HG02981 (cell line): ENCODE results near the gene ANKRD2.

Experiments
- ATAC-seq: cut with Tn5 transposase; IDR thresholded peaks from one replicate; pipeline ENCODE4 v1.9.1; 2021; ENCODE audit warnings: mild to moderate bottlenecking, moderate library complexity; ENCODE audit not compliant: unreplicated experiment

The ANKRD2 gene

DNA sequence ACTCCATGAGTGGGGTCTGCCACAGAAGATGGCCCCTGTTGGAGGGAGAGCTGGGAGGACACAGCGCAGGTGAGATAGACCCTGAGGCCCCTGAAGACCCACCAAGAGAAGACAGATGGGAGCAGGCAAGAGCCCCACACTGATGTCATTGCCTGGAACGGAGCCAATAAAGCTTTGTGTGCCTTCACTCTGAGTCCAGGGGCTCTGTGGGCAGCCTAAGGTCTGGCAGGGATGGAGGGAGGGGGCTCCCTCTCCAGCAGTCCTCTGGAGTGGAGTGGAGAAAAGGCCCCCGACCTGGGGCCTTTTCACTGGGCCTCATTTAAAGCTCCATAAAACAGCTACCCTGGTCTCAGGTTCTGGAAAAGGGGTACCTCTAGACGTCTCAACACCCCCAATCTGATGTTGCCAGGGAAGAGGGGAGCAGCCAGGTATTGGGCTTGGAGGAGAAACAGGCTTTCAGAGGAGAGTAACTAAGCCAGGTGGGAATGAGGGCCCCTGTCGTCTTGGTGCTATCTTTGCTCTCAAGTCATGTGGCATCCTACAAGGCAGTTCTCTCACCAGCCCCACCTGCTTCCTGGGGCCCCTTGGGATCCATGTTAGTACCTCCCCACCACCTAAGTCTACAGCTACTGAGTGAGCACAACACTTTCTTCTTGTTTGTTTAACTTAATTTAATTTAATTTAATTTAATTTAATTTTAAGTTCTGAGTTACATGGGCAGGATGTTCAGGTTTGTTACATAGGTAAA, 18.3 kb downstream of the ANKRD2 start:
- no peak for ATAC-seq

GRCh38 chr10:97593421-97593820, 20.8 kb downstream of the ANKRD2 start:
- no peak for ATAC-seq

GRCh38 chr10:97596101-97597082, 23.8 kb downstream of the ANKRD2 start:
- ATAC-seq: no peak

- no peak for ATAC-seq
These were observed 25.2 kb downstream of the ANKRD2 start for GRCh38 chr10:97597778-97598177.

DNA sequence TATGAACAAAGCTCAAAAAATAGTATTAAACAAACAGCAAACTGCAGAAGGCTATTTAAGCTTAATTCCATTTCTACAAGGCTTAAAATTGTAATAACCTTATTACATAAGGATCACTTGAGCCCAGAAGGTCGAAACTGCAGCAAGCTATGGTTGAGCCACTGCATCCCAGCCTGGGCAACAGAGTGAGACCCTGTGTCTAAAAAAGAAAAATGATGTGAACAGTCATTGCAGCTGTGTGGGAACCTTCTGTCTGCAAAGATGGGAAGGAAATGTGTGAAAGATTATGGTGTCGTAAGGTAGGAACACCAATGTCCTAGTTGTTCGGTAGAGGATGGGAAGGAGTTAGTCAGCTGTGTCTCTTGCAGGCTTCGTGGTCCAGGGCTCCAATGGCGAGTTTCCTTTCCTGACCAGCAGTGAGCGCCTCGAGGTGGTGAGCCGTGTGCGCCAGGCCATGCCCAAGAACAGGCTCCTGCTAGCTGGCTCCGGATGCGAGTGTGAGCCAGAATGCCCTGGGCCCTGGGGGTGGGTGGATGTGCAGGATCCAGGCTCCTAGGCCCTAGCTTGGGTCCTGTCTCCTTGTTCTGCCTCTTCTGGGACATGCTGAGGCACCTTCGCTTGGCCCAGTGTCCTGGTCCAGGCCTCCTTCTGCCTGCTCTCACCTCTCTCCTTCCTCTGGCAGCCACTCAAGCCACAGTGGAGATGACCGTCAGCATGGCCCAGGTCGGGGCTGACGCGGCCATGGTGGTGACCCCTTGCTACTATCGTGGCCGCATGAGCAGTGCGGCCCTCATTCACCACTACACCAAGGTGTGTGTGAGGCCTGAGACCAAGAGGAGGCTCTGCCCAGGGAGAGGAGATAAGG, 26.1 kb downstream of the ANKRD2 start:
- no peak for ATAC-seq

DNA sequence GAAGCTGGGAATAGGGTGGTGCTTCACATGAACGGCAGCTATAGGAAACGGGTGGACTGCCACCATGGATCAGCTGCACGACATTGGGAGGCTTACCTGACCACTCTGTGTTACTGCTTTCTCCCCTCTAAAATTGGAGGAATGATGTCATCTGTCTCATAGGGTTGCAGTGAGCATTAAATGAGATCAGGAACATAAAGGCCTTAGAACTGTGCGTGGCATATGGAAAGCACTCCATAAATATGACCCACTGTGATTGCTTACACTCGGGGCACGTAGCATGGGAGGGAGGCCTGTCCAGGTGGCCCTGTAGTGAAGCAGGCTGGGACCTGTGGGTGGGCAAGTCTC, 26.7 kb downstream of the ANKRD2 start:
- no peak for ATAC-seq

DNA sequence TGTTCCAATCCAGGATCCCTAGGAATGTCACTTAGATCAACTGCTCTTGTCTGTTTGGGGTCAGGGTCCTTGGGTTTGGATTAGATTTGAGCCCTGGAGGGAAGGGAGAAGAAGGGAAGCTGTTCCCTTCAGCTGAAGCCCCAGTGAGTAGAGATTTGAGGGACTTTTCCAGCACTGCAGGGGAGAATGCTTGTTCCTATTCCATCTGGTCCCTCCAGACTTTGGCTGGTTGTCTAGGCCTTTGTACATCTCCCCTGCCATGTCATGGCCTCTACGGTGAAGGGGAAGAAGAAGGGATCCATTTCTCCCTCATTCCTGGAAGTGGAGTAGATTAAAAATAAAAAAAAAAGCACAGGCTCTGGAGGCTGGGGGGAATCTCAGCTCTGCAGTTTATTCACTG, 28.0 kb downstream of the ANKRD2 start:
- no peak for ATAC-seq

GRCh38 chr10:97601268-97602215, 29.0 kb downstream of the ANKRD2 start:
- ATAC-seq: no peak

DNA sequence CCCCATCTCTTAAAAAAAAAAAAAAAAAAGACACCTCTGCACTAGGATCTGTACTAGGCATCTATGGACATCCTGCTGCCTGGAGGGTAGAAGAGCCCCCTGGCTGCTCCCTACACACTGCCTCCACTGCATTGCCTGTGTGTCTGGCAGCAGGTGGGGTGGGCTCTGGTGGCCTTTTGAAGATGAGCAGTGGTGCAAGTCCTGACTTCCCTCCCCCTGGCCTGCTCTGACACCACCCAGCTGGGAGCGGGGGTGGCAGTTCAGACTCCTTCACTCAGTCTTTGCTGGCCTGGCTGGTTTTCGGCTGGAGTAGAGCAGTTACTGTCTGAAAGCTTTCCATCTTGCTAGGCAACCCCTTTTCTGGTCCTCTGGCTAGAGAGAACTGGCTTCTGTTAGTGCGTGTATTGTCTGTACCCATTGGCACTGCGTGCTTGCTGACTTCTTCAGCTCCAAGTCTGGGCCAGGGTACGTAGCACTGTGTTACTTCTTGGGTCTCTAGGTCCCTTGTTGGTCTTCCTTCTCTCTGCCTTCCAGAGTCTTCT, 34.6 kb downstream of the ANKRD2 start:
- ATAC-seq: no peak

DNA sequence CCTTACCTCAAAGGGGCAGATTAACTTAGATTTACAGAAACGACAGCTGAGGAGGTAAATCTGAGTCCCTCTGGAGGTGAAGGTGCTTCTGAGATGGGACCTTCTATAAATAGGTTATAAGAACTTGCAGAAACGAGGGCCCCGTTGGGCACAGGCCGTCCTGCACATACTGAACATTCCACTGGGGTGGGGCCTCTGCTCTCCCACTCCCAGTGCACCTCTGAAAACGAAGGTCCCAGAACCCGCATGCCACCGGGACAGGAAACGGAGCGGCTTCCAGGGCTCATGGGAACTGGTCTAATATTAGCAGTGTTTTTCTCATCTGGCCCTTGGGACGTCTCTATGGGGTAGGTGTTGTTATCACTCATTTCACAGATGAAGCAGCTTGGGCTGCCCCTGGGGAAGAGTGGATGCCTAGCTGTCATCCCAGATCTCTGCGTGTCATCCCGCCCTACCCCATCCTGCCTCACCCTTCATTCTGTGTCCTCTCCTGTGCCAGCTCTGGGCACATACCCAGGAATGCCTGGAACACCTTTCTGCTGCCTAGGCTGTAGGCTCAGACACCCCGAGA, 36.5 kb downstream of the ANKRD2 start:
- ATAC-seq: no peak

DNA sequence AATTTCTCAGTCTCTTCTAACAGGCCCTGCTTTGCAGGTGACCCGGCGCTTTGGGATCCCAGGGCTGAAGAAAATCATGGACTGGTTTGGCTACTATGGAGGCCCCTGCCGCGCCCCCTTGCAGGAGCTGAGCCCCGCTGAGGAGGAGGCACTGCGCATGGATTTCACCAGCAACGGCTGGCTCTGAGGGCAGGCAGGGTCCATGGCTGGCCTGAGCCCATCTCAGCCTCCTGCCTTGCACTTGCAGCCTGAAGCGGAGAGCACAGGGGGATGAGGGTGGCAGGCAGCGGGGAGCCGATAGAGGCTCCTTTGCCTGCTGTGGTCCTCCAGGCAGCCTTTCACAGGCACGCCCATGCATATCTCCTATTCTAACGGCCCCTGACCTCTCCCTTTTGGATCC, 38.9 kb downstream of the ANKRD2 start:
- ATAC-seq: no peak

- ATAC-seq: no peak
These were observed 39.8 kb downstream of the ANKRD2 start for GRCh38 chr10:97612386-97612785.

DNA sequence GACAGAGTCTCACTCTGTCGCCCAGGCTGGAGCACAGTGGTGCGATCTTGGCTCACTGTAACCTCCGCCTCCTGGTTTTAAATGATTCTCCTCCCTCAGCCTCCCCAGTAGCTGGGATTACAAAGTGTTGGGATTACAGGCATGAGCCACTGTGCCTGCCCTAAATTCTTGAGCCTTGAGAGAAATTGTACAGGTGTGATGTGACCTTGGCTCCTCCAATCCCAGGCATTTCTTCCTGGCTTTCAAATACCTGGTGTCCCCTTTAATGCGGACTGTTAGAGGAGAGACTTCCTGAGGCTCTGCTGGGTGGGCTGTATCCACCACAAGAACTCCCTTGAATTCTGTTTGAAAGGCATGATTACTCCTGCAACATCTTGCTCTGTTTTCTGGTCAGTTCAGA, 45.7 kb downstream of the ANKRD2 start:
- ATAC-seq: no peak

DNA sequence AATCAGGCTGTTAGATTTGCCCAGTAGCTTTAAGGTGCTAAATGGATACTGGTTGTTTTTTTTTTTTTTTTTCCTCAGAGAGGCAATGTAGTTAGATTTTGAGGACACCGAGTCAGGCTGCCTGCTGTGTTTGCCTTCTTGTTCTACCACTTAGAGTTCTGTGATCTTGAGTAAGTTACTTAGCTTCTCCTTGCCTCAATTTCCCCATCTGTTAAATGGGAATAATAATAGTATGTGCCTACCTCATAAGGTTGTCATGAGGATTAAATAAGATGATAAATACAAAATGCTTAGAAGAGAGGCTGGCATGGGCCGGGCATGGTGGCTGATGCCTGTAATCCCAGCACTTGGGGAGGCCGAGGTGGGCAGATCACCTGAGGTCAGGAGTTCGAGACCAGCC, 46.2 kb downstream of the ANKRD2 start:
- ATAC-seq: no peak

DNA sequence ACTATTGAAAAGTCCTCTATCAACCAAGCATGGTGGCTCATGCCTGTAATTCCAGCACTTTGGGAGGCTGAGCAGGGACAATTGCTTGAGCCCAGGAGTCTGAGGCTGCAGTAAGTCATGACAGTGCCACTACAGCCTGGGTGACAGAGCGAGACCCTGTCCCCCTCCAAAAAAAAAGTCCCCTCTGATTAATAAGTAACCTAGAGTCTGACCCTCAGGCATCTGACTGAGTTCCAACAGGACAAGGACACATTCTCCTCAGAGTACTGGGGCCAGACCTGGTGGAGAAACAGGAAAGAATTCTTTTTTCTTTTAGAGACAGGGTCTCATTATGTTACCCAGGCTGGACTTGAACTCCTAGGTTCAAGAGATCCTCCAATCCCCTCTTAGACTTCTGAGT, 50.7 kb downstream of the ANKRD2 start:
- ATAC-seq: no peak

DNA sequence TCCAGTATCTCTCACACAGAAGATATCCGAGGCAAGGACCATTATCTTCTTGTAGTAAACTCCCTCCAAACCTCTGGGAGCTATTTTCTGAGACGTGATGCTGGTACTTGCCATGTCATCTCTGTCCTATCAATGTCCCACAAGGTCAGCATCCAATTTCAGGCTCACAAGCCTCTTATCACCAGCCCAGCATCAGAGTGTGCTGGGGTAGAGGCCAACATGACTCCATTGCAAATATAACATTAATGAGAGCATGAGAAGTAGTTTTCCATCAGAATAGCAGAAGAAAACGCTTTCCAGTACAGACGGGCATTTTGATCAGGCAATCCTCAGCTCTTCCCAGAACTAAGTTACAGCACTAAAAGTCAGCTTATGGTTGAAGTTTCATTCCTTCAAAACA, 55.2 kb downstream of the ANKRD2 start:
- no peak for ATAC-seq

- ATAC-seq: no peak
These were observed 55.6 kb downstream of the ANKRD2 start for GRCh38 chr10:97628228-97628627.

DNA sequence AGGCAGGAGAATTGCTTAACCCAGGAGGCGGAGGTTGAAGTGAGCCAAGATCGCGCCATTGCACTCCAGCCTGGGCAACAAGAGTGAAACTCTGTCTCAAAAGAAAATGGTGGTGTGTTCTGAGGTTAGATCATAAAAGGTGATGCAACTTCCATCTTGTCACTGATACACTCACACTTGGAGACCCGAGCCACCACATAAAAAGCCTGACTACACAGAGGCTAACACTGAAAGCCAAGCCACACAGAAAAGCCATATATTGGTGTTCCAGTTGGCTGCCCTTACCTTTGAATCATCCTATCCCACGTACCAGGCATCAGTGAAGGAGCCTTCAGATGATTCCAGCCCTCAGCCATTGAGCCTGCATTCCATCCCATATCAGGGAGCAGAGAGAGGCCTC, 56.7 kb downstream of the ANKRD2 start:
- ATAC-seq: no peak

GRCh38 chr10:97631098-97631497, 58.5 kb downstream of the ANKRD2 start:
- no peak for ATAC-seq
